ENCODE measurements around the gene CLK3. TPM values are rescaled to one million over a fixed set of nuclear protein-coding genes. Genes with fewer than 3 reads are reported as not detected.

Gene CLK3
- polyA plus RNA-seq, 10 donors = 37.3 to 51.9 (median 43.1) TPM

GRCh38 chr15:74674161-74674560 lies 58.5 kb downstream of the CLK3 start:
- DNase-seq = no peak

GRCh38 chr15:74676801-74677200 lies 61.2 kb downstream of the CLK3 start:
- no peak for DNase-seq

Other genes starting within 250 kb of the CLK3 start
- 1 to 10 TPM; 1.2 to 2.6 (median 1.9) TPM for gene CYP11A1, start 248.2 kb upstream of the CLK3 start, polyA plus RNA-seq (ENCODE audit: insufficient read length in 10 of 10)
- gene SEMA7A, start 181.9 kb upstream of the CLK3 start, polyA plus RNA-seq (ENCODE audit: insufficient read length in 10 of 10) = 1 to 10 TPM; 3.2 to 7.6 (median 5.4) TPM
- 10 to 100 TPM; 27.4 to 39.4 (median 33.5) TPM for gene UBL7, start 154.7 kb upstream of the CLK3 start, polyA plus RNA-seq (ENCODE audit: insufficient read length in 10 of 10)
- gene ARID3B, start 74.6 kb upstream of the CLK3 start, polyA plus RNA-seq (ENCODE audit: insufficient read length in 10 of 10) = 1 to 10 TPM; 3.5 to 6.5 (median 4.9) TPM
- 10 to 100 TPM; 21.4 to 35.1 (median 23.5) TPM for gene EDC3, start 80.2 kb downstream of the CLK3 start, polyA plus RNA-seq (ENCODE audit: insufficient read length in 10 of 10)
- under 1 TPM in 1 of 10 donors, not detected in 9; 0.38 TPM for gene CYP1A1, start 109.7 kb downstream of the CLK3 start, polyA plus RNA-seq (ENCODE audit: insufficient read length in 10 of 10)
- under 1 TPM in 7 of 10 donors, not detected in 3; 0.04 to 0.17 (median 0.08) TPM for gene CYP1A2, start 133.0 kb downstream of the CLK3 start, polyA plus RNA-seq (ENCODE audit: insufficient read length in 10 of 10)
- gene CSK, start 166.2 kb downstream of the CLK3 start, polyA plus RNA-seq (ENCODE audit: insufficient read length in 10 of 10) = 10 to 100 TPM; 23.1 to 42.0 (median 32.1) TPM
- gene LMAN1L, start 197.0 kb downstream of the CLK3 start, polyA plus RNA-seq (ENCODE audit: insufficient read length in 10 of 10) = under 1 TPM in 1 of 10 donors, not detected in 9; 0.20 TPM
- under 1 TPM in 1 of 10 donors, not detected in 9; 0.10 TPM for gene CPLX3, start 210.8 kb downstream of the CLK3 start, polyA plus RNA-seq (ENCODE audit: insufficient read length in 10 of 10)
- gene ULK3, start 227.3 kb downstream of the CLK3 start, polyA plus RNA-seq (ENCODE audit: insufficient read length in 10 of 10) = 10 to 100 TPM; 24.3 to 44.8 (median 30.4) TPM

Data from muscle of back (tissue), 11 donors.